GM20431 (cell line): ENCODE results near the gene CHD3.

ENCODE experiments used
- in situ Hi-C: fragments of 300-500 bp; cut with MseI, MboI; formaldehyde crosslinking; loops from one replicate; pipeline ENCODE4 v1.15.0; 2020; ENCODE audit warnings: low sequenced_read_pairs; ENCODE audit not compliant: unreplicated experiment

The CHD3 gene

DNA sequence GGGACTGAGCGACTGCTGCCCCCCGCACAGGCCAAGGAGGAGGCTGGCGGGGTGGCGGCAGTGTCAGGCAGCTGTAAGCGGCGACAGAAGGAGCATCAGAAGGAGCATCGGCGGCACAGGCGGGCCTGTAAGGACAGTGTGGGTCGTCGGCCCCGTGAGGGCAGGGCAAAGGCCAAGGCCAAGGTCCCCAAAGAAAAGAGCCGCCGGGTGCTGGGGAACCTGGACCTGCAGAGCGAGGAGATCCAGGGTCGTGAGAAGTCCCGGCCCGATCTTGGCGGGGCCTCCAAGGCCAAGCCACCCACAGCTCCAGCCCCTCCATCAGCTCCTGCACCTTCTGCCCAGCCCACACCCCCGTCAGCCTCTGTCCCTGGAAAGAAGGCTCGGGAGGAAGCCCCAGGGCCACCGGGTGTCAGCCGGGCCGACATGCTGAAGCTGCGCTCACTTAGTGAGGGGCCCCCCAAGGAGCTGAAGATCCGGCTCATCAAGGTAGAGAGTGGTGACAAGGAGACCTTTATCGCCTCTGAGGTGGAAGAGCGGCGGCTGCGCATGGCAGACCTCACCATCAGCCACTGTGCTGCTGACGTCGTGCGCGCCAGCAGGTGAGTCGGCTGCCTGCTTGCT, 39.3 kb upstream of the CHD3 start:
- in situ Hi-C loops = no loop called here

GRCh38 chr17:7849751-7850504, 38.7 kb upstream of the CHD3 start:
- in situ Hi-C loops = no loop called here

GRCh38 chr17:7850701-7851437, 37.7 kb upstream of the CHD3 start:
- in situ Hi-C loops = no loop called here

GRCh38 chr17:7851438-7852261, 36.9 kb upstream of the CHD3 start:
- in situ Hi-C loops = no loop called here

- in situ Hi-C loops = no loop called here
Measured at GRCh38 chr17:7852262-7852670, 36.3 kb upstream of the CHD3 start.

DNA sequence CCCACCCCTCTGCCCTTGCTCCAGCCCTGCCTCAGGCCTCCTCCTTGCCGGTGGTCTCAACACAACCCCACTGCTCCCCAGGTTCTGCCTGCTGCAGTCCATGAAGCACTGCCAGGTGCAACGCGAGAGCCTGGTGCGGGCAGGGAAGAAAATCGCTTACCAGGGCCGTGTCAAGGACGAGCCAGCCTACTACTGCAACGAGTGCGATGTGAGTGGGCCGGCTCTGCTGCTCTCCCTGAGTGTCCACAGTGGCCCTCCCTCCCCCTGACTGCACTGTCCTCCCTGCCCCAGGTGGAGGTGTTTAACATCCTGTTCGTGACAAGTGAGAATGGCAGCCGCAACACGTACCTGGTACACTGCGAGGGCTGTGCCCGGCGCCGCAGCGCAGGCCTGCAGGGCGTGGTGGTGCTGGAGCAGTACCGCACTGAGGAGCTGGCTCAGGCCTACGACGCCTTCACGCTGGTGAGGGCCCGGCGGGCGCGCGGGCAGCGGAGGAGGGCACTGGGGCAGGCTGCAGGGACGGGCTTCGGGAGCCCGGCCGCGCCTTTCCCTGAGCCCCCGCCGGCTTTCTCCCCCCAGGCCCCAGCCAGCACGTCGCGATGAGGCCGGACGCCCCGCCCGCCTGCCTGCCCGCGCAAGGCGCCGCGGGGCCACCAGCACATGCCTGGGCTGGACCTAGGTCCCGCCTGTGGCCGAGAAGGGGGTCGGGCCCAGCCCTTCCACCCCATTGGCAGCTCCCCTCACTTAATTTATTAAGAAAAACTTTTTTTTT, 35.5 kb upstream of the CHD3 start:
- in situ Hi-C loops = no loop called here

- in situ Hi-C loops = no loop called here
Measured at GRCh38 chr17:7853691-7854038, 34.9 kb upstream of the CHD3 start.

GRCh38 chr17:7854078-7854777, 34.4 kb upstream of the CHD3 start:
- in situ Hi-C loops = no loop called here

GRCh38 chr17:7854851-7855659, 33.5 kb upstream of the CHD3 start, which contains the start of gene TMEM88:
Gene TMEM88, plus strand, starts transcription at chr17:7855066. Its CDS starts 9 bp downstream, at chr17:7855075.
- in situ Hi-C loops = no loop called here

- in situ Hi-C loops = no loop called here
Measured at GRCh38 chr17:7855660-7856010, 33.0 kb upstream of the CHD3 start.

GRCh38 chr17:7856011-7856810, 32.4 kb upstream of the CHD3 start:
- in situ Hi-C loops = no loop called here

DNA sequence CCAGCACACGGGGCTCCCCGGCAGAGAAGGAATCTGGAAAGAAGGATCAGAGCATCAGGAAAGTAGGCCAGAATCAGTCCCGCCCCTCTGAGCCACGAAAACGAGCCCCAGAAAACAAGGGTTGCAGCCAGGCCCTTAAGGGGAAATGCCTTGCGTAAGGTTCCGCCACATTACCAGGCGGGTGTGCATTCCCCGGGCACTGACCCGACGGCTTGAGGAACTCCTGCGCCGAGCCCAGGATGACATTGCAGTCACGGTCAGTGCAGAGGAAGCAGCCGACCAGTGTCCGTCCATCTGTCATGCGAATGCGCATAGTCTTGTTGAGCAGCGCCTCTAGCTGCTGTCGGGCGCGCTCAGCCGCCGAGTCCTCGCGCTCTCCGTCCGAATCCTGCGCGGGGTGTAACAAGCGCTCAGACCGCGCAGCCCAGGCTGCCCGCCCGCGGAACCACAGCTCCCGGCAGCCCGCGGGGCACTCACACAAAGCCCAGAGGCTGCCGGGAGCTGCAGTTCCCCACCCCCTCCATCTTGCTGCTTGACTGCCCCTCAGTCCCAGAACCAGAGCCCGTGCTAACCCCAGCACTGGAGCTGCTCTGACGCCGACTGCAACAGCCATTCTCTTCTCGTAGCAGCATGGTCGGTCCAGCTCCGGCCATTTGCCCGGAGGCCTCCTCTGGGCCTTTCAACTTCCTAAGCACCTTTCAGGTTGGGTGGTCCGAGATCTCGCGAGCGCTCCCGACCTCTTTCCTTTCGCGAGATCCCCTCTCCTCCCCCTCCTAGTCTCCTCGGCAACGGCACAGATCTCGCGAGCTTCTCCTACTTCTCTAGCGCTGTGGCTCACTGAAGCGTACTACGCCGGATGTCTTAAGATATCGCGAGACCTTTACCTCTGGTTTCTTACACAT, 31.5 kb upstream of the CHD3 start, which contains the start of gene NAA38:
NAA38 (minus strand) TSS at position 749 of the 902 bp plus-strand sequence; CDS start at position 653, 96 bp downstream.
- in situ Hi-C loops = no loop called here

DNA sequence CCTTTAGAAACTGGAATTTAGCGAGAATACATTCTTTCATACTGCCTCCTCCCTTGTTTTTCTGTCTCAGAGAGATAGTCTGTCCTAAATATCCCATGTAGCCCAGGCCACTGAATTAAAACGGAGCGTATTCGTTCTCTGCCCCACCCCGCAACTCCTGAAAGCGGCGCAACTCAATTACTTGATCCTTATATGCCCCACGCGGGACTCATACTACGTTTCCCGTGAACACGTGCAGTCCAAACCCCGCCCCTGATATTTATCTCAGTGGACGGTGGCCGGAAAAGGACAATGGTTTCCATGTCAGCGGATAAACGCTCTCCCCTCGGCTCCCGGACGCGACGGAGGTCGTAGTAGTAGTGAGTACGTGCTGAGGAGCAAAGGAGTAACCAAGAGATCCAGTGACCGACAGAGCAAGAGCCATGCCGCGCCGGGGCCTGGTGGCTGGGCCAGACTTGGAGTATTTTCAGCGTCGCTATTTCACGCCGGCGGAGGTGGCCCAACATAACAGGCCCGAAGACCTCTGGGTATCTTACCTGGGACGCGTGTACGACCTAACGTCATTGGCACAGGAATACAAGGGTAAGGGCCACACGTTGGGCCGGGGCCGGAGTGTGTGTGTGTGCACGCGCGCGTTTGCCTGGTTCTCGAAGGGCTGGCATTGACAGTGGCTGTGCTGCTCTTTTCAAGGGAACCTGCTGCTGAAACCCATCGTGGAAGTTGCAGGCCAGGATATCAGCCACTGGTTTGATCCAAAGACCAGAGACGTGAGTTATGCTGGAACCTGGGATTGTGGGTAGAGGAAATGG, 30.7 kb upstream of the CHD3 start, which contains the start of gene CYB5D1:
CYB5D1 (plus strand) TSS at position 291 of the 809 bp plus-strand sequence; CDS start at position 423, 132 bp downstream.
- in situ Hi-C loops = no loop called here

GRCh38 chr17:7858522-7858810, 30.1 kb upstream of the CHD3 start:
- in situ Hi-C loops = no loop called here

DNA sequence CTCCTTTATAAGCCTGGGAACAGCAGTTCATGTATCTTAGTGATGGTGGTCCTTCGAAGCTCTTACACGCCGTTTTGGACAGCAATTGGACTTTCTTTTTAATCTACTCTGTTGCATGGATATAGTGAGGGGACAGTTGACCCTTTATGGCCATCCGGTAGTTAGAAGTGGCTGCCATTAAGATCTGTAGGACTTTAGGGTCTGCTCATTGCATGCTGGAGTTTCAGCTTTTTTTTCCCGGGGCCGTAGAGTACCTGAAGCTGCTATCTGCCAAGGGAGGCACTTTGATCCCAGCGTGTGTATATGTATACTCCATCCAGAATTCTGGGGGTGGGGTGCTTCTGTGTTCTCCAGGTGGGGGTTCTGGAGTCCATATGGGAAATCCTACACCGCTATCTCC, 29.6 kb upstream of the CHD3 start:
- in situ Hi-C loops = no loop called here
